ENCODE data around the gene ATP10B.
"Not testable (repeated sequence)": the region's sequence is repeated elsewhere in the genome, so short reads cannot be mapped to it uniquely, and the experiment has no call there.

ATP10B gene, protein sequence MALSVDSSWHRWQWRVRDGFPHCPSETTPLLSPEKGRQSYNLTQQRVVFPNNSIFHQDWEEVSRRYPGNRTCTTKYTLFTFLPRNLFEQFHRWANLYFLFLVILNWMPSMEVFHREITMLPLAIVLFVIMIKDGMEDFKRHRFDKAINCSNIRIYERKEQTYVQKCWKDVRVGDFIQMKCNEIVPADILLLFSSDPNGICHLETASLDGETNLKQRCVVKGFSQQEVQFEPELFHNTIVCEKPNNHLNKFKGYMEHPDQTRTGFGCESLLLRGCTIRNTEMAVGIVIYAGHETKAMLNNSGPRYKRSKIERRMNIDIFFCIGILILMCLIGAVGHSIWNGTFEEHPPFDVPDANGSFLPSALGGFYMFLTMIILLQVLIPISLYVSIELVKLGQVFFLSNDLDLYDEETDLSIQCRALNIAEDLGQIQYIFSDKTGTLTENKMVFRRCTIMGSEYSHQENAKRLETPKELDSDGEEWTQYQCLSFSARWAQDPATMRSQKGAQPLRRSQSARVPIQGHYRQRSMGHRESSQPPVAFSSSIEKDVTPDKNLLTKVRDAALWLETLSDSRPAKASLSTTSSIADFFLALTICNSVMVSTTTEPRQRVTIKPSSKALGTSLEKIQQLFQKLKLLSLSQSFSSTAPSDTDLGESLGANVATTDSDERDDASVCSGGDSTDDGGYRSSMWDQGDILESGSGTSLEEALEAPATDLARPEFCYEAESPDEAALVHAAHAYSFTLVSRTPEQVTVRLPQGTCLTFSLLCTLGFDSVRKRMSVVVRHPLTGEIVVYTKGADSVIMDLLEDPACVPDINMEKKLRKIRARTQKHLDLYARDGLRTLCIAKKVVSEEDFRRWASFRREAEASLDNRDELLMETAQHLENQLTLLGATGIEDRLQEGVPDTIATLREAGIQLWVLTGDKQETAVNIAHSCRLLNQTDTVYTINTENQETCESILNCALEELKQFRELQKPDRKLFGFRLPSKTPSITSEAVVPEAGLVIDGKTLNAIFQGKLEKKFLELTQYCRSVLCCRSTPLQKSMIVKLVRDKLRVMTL (N-terminal part only)

DNA sequence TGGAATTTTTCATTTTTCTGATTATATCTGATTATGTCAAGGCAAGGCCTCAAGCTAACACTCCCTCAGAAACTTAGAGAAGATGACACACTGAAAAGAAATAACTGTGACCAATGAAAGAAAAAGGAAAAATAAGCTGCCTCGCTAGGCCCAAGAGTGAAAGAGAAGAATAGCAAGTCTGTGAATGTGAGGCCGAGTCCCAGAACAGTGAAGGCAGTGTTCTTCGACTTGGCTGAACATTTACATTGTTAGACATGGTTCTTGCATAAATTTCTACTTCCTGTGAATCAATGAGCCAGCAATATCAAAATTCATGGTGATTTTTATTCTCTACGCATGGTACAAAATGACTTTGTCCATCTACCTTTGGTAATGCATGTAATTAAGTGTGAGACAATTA lies at the start of gene ATP10B:
ATP10B (minus strand) TSS at position 163 of the 400 bp plus-strand sequence. CDS start 164,137 bp downstream, outside the sequence.
- TF ChIP-seq, protein P1, sequence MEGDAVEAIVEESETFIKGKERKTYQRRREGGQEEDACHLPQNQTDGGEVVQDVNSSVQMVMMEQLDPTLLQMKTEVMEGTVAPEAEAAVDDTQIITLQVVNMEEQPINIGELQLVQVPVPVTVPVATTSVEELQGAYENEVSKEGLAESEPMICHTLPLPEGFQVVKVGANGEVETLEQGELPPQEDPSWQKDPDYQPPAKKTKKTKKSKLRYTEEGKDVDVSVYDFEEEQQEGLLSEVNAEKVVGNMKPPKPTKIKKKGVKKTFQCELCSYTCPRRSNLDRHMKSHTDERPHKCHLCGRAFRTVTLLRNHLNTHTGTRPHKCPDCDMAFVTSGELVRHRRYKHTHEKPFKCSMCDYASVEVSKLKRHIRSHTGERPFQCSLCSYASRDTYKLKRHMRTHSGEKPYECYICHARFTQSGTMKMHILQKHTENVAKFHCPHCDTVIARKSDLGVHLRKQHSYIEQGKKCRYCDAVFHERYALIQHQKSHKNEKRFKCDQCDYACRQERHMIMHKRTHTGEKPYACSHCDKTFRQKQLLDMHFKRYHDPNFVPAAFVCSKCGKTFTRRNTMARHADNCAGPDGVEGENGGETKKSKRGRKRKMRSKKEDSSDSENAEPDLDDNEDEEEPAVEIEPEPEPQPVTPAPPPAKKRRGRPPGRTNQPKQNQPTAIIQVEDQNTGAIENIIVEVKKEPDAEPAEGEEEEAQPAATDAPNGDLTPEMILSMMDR (IDR thresholded peaks at IDR 0.05), result no peak
- H3K27ac ChIP-seq, result no peak within 1 kb of the TSS
- DNase-seq (ENCODE audit: low spot score), result no peak

DNA sequence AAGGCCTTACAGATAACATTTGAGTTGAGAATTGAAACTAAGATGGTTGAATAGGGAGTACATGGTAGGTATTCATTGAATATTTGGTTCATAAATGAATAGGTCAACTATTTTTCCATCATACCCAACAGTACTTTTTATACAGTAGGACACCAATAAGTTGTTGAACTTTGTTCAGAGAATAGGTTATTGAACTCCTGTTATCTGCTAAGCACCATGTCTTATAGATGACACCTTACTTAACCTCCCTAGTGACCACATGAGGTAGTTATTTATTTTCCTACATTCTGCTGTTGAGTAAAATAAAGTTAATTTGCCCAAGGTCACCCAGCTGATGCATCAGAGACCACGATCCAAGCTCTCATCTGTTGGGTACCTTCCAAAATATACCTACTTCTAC lies 49.6 kb upstream of the ATP10B start:
- DNase-seq (ENCODE audit: low spot score), result no peak
- TF ChIP-seq, protein P1 (IDR thresholded peaks at IDR 0.05), result no peak
- H3K27ac ChIP-seq, result no peak overlapping the region
- H3K4me3 ChIP-seq, result no peak overlapping the region

More for the DNA sequence above, at the start of gene ATP10B:
- H3K4me3 ChIP-seq, result no peak within 1 kb of the TSS

DNA sequence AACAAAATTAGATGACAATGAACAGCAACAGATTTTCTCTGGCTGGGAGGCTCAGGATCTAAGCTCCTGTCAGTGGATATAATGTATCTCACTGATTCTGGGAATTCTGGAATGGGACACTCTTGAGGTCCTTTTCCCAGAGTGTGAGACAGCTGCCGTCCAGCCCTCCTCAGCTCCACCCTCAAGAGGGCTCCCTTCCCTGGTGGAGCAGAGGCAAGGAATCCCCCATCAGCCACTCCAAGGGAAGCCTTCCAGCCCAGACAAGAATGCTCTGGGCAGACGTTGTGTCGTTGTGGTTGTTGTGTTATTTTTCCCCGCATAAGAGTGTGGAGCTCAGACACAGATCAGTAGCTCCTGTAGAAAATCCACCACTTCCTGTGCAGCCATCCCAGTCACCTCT lies 47.7 kb upstream of the ATP10B start:
- no peak for DNase-seq (ENCODE audit: low spot score)
- no peak overlapping the region for H3K4me3 ChIP-seq
- TF ChIP-seq, protein P1 (IDR thresholded peaks at IDR 0.05), result no peak
- H3K27ac ChIP-seq, result no peak overlapping the region

DNA sequence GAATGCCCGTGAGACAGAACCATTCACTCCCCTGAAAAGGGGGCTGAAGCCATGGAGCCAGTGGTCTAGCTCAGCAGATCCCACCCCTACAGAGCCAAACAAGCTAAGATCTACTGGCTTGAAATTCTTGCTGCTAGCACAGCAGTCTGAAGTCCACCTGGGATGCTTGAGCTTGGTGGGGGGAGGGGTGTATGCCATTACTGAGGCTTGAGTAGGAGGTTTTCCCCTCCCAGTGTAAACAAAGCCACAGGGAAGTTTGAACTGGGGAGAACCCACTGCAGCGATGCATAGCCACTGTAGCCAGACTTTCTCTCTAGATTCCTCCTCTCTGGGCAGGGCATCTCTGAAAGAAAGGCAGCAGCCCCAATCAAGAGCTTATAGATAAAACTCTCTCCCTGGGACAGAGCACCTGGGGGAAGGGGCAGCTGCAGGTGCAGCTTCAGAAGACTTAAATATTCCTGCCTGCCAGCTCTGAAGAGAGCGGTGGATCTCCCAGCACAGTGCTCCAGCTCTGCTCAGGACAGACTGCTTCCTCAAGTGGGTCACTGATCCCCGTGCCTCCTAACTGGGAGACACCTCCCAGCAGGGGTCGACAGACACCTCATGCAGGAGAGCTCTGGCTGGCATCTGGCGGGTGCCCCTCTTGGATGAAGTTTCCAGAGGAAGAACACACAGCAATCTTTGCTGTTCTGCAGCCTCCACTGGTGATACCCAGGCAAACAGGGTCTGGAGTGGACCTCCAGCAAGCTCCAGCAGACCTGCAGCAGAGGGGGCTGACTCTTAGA lies 41.4 kb upstream of the ATP10B start:
- H3K4me3 ChIP-seq; H3K27ac ChIP-seq; DNase-seq (ENCODE audit: low spot score): not testable (repeated sequence)

DNA sequence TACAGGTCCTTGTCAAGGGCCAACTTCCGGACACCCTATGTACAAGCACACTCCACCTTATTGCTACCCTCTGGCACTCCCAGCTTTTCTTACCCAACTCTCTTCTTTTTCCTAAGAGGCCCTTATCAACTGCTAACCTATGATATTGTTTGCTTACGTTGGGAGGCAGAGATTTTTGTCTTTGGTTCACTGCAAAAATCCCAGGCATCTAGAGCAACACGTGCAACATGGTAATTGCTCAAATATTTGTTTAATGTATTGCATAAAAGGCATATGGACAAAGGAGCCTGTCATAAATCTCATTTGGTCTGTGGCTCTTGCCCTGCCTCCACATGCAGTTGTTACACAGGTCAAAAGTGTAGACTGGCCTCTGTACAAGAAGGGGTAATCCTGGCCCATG lies 35.8 kb upstream of the ATP10B start:
- TF ChIP-seq, protein P1 (IDR thresholded peaks at IDR 0.05), result no peak
- no peak for DNase-seq (ENCODE audit: low spot score)
- H3K27ac ChIP-seq, result no peak overlapping the region
- H3K4me3 ChIP-seq, result no peak overlapping the region

DNA sequence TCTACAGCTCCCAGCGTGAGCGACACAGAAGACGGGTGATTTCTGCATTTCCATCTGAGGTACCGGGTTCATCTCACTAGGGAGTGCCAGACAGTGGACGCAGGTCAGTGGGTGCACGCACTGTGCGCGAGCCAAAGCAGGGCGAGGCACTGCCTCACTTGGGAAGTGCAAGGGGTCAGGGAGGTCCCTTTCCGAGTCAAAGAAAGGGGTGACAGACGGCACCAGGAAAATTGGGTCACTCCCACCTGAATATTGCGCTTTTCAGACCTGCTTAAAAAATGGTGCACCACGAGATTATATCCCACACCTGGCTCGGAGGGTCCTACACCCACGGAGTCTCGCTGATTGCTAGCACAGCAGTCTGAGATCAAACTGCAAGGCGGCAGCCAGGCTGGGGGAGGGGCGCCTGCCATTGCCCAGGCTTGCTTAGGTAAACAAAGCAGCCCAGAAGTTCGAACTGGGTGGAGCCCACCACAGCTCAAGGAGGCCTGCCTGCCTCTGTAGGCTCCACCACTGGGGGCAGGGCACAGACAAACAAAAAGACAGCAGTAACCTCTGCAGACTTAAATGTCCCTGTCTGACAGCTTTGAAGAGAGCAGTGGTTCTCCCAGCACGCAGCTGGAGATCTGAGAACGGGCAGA lies 21.7 kb upstream of the ATP10B start:
- H3K4me3 ChIP-seq; DNase-seq (ENCODE audit: low spot score); H3K27ac ChIP-seq: not testable (repeated sequence)

DNA sequence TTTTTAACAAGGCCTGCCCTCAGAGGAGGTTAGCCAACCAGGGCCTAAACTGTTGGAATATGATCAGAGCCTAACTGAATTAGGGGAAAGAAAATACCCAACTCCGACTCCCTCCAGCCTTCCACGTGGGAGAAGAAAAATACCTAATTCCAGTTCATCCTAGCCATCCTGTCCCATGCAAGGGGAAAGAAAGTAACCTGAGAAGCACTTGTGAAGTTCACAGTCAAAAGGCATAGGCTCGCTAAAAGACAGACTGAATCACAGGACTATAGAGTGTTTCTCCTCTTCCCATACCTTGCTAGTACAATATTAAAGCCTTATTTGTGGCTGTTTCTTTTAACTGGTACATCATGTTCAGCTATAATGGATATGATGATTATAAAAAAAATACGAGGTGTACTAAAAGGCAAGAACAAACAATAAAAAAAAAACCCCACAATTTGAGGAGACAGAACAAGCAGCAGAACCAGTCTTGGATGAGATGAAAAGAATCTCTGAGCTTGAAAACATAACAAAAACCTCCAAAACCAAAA lies 18.0 kb upstream of the ATP10B start:
- TF ChIP-seq, protein P1 (IDR thresholded peaks at IDR 0.05), result no peak
- no peak for DNase-seq (ENCODE audit: low spot score)
- Histone ChIP-seq H3K27ac (no peak overlapping the region), H3K4me3 (no peak overlapping the region)

Data from coronary artery (tissue), 2 donors.